H9 (cell line): ENCODE data around the gene CEACAM20. TPM values are rescaled to one million over a fixed set of nuclear protein-coding genes. Genes with fewer than 3 reads are reported as not detected.

Source experiments
- DNase-seq: peaks from one replicate; pipeline ENCODE4 v3.0.0-alpha.2; 2017
- H2AFZ ChIP-seq: one replicate; pipeline ENCODE4 v1.6.1; 2013; ENCODE audit warnings: mild to moderate bottlenecking, low read length, control low read depth, moderate library complexity
- H2AK5ac ChIP-seq: 2 replicates; pipeline ENCODE4 v1.6.1; 2013; ENCODE audit warnings: low read length, control low read depth, mixed read lengths; ENCODE audit not compliant: insufficient read length
- H2BK120ac ChIP-seq: one replicate; pipeline ENCODE4 v1.6.1; 2013; ENCODE audit warnings: low read depth, mild to moderate bottlenecking, low read length, control low read depth, inconsistent platforms; ENCODE audit not compliant: poor library complexity, severe bottlenecking
- H2BK12ac ChIP-seq: 2 replicates; pipeline ENCODE4 v1.6.1; 2013; ENCODE audit warnings: low read length, control low read depth, mixed read lengths, low read depth; ENCODE audit not compliant: insufficient read length
- H2BK15ac ChIP-seq: 2 replicates; pipeline ENCODE4 v1.6.1; 2013; ENCODE audit warnings: low read depth, low read length, control low read depth
- H2BK20ac ChIP-seq: one replicate; pipeline ENCODE4 v1.6.1; 2013; ENCODE audit warnings: low read depth, mild to moderate bottlenecking, low read length, control low read depth, inconsistent platforms; ENCODE audit not compliant: poor library complexity, severe bottlenecking
- H2BK5ac ChIP-seq: 2 replicates; pipeline ENCODE4 v1.6.1; 2013; ENCODE audit warnings: low read length, control low read depth, mixed read lengths; ENCODE audit not compliant: insufficient read length
- H3K14ac ChIP-seq: 2 replicates; pipeline ENCODE4 v1.6.1; 2013; ENCODE audit warnings: low read length, control low read depth; ENCODE audit not compliant: insufficient read depth
- H3K18ac ChIP-seq: 2 replicates; pipeline ENCODE4 v1.6.1; 2013; ENCODE audit warnings: low read depth, mild to moderate bottlenecking, mixed read lengths, low read length, control low read depth; ENCODE audit not compliant: insufficient read length
- H3K23ac ChIP-seq: 2 replicates; pipeline ENCODE4 v1.6.1; 2013; ENCODE audit warnings: low read length, control low read depth, mixed read lengths, low read depth; ENCODE audit not compliant: insufficient read length
- H3K23me2 ChIP-seq: 2 replicates; pipeline ENCODE4 v1.6.1; 2013; ENCODE audit warnings: low read depth, mild to moderate bottlenecking, mixed read lengths, low read length, control low read depth; ENCODE audit not compliant: insufficient read length, poor library complexity, severe bottlenecking
- H3K27ac ChIP-seq: 2 replicates; pipeline ENCODE4 v1.5.1; 2013; ENCODE audit warnings: low read length, control low read depth, mixed read lengths, low read depth; ENCODE audit not compliant: insufficient read length
- H3K27me3 ChIP-seq: 2 replicates; pipeline ENCODE4 v1.6.1; 2013; ENCODE audit warnings: low read length, control low read depth, inconsistent platforms; ENCODE audit not compliant: insufficient read depth
- H3K4ac ChIP-seq: 2 replicates; pipeline ENCODE4 v1.6.1; 2013; ENCODE audit warnings: low read depth, mild to moderate bottlenecking, control low read depth, inconsistent platforms, low read length, moderate library complexity
- H3K4me1 ChIP-seq: 2 replicates; pipeline ENCODE4 v1.6.1; 2013; ENCODE audit warnings: low read length, control low read depth, inconsistent platforms; ENCODE audit not compliant: insufficient read depth
- H3K4me2 ChIP-seq: 2 replicates; pipeline ENCODE4 v1.6.1; 2013; ENCODE audit warnings: low read length, control low read depth, mixed read lengths; ENCODE audit not compliant: insufficient read length, insufficient read depth
- H3K56ac ChIP-seq: 2 replicates; pipeline ENCODE4 v1.6.1; 2013; ENCODE audit warnings: low read depth, mild to moderate bottlenecking, mixed read lengths, low read length, control low read depth; ENCODE audit not compliant: insufficient read length
- H3K79me1 ChIP-seq: 2 replicates; pipeline ENCODE4 v1.6.1; 2013; ENCODE audit warnings: low read depth, mild to moderate bottlenecking, moderate library complexity, low read length, control low read depth, inconsistent platforms; ENCODE audit not compliant: insufficient read depth, poor library complexity, severe bottlenecking
- H3K79me2 ChIP-seq: 2 replicates; pipeline ENCODE4 v1.6.1; 2013; ENCODE audit warnings: low read length, control low read depth, inconsistent platforms; ENCODE audit not compliant: insufficient read depth
- H3K9ac ChIP-seq: 2 replicates; pipeline ENCODE4 v1.6.1; 2013; ENCODE audit warnings: low read length, control low read depth, mixed read lengths; ENCODE audit not compliant: insufficient read length; ENCODE audit errors: extremely low read depth
- H3K9me3 ChIP-seq: one replicate; pipeline ENCODE4 v1.6.1; 2013; ENCODE audit warnings: low read depth, low read length, inconsistent platforms; ENCODE audit not compliant: control insufficient read depth
- H3T11ph ChIP-seq: one replicate; pipeline ENCODE4 v1.6.1; 2013; ENCODE audit warnings: mild to moderate bottlenecking, low read length, control low read depth, inconsistent platforms
- H4K20me1 ChIP-seq: one replicate; pipeline ENCODE4 v1.6.1; 2013; ENCODE audit not compliant: control insufficient read depth, insufficient read length, insufficient read depth
- H4K5ac ChIP-seq: 2 replicates; pipeline ENCODE4 v1.6.1; 2013; ENCODE audit warnings: low read depth, mild to moderate bottlenecking, mixed read lengths, low read length, control low read depth; ENCODE audit not compliant: insufficient read length
- H4K8ac ChIP-seq: replicated peaks from 2 replicates; pipeline ENCODE4 v1.6.1; 2013; ENCODE audit warnings: low read length, control low read depth, mixed read lengths, low read depth; ENCODE audit not compliant: insufficient read length
- H4K91ac ChIP-seq: 2 replicates; pipeline ENCODE4 v1.6.1; 2013; ENCODE audit warnings: low read depth, mild to moderate bottlenecking, moderate library complexity, mixed read lengths, low read length, control low read depth; ENCODE audit not compliant: insufficient read length
- H3K27ac Mint-ChIP-seq, 3 experiments: 2 replicates in 2 of 3; 3 replicates in 1 of 3; pipeline ENCODE4 v1.8.0; 2020 to 2021; ENCODE audit warnings: mixed read lengths in 3 of 3, mild to moderate bottlenecking in 1 of 3, moderate library complexity in 1 of 3
- H3K27me3 Mint-ChIP-seq: 2 replicates; pipeline ENCODE4 v1.8.0; 2021; ENCODE audit warnings: low read depth, mild to moderate bottlenecking, moderate library complexity, mixed read lengths
- H3K36me3 Mint-ChIP-seq, 3 experiments: 2 replicates in 2 of 3; 3 replicates in 1 of 3; pipeline ENCODE4 v1.8.0; 2020 to 2021; ENCODE audit warnings: low read depth in 3 of 3, mixed read lengths in 3 of 3; ENCODE audit not compliant: insufficient read depth in 1 of 3
- H3K4me1 Mint-ChIP-seq, 2 experiments: 2 replicates each; pipeline ENCODE4 v1.8.0; 2020; ENCODE audit warnings: mixed read lengths in 2 of 2
- H3K4me3 Mint-ChIP-seq, 2 experiments: 2 replicates in 1 of 2; 3 replicates in 1 of 2; pipeline ENCODE4 v1.8.0; 2020 to 2021; ENCODE audit warnings: mild to moderate bottlenecking in 2 of 2, mixed read lengths in 2 of 2, moderate library complexity in 1 of 2
- H3K9me3 Mint-ChIP-seq, 2 experiments: 2 replicates in 1 of 2; 3 replicates in 1 of 2; pipeline ENCODE4 v1.8.0; 2020; ENCODE audit warnings: mild to moderate bottlenecking in 2 of 2, mixed read lengths in 2 of 2, moderate library complexity in 1 of 2
- CTCF ChIP-seq: fragments of 200-600 bp; sonication (generic); conservative IDR thresholded peaks from 3 replicates; pipeline ENCODE4 v1.8.0; 2021; ENCODE audit warnings: antibody characterized with exemption, mild to moderate bottlenecking
- WGBS: extraction: QIAGEN DNeasy Blood & Tissue Kit; methylation state at CpG from one replicate; pipeline ENCODE4 v1.1.7; 2013; ENCODE audit warnings: missing lambda C conversion rate, low lambda C conversion rate, mixed read lengths; ENCODE audit not compliant: insufficient read length; ENCODE audit errors: extremely low coverage; 5-methylcytosine and 5-hydroxymethylcytosine counted together
- total RNA-seq: library from RNA; stranded (reverse); gene quantifications from 2 replicates; pipeline ENCODE4 v1.2.1, GENCODE V29; 2021

The CEACAM20 gene
- total RNA-seq, 1 experiment from 2014 or later = not detected

GRCh38 chr19:44532819-44533218, 3.3 kb upstream of the CEACAM20 start:
- Histone ChIP-seq H3K79me1 (no peaks in the 10 kb centered on the region), H3K27ac (no peak overlapping the region), H3K4me1 (no peaks in the 10 kb centered on the region), H2BK15ac (no peak overlapping the region), H3K23ac (no peak overlapping the region), H2BK120ac (no peak overlapping the region), H2BK12ac (no peak overlapping the region), H2BK20ac (no peak overlapping the region), H3K27me3 (no peaks in the 10 kb centered on the region; the same call in 1 of the 2 replicates), H3K14ac (no peak overlapping the region), H4K20me1 (no peaks in the 10 kb centered on the region), H4K8ac (no peak overlapping the region), H3K9ac (no peak overlapping the region), H3K18ac (no peak overlapping the region), H3K4ac (no peak overlapping the region), H3K23me2 (no peaks in the 10 kb centered on the region), H2BK5ac (no peak overlapping the region), H3T11ph (no peak overlapping the region), H4K5ac (no peak overlapping the region), H2AK5ac (no peak overlapping the region), H3K9me3 (no peaks in the 10 kb centered on the region), H3K4me2 (no peak overlapping the region), H2AFZ (no peak overlapping the region), H4K91ac (no peak overlapping the region), H3K56ac (no peak overlapping the region), H3K79me2 (no peaks in the 10 kb centered on the region)
- Mint-ChIP-seq H3K9me3 (peaks cover 77 to 87% of the 10 kb centered on the region in 2 experiments), H3K27me3 (peaks cover 63% of the 10 kb centered on the region), H3K27ac (peak overlapping the region in 1 of 3 experiments; percentile 19; a peak in 1 of 7 replicates), H3K36me3 (peaks cover 0 to 6% (median 0%) of the 10 kb centered on the region in 3 experiments; a peak in 3 of 7 replicates), H3K4me3 (no peak overlapping the region), H3K4me1 (no peaks in the 10 kb centered on the region)
- no CpG with 5 or more reads among the region's 5 CpGs for WGBS
- TF ChIP-seq CTCF = no peak
- DNase-seq = no peak
